Parietal lobe (tissue), 2 donors: ENCODE results near the gene PNMA1. TPM values are rescaled to one million over a fixed set of nuclear protein-coding genes. Genes with fewer than 3 reads are reported as not detected.

Source experiments
- small RNA-seq: library from RNA; depleted of rRNA; stranded (forward); fragments of <200 nt; gene quantifications from one replicate; pipeline ENCODE3, GENCODE V24; 2014; ENCODE audit warnings: low replicate concordance
- total RNA-seq: library from RNA; depleted of rRNA; stranded (reverse); fragments of >200 nt; gene quantifications from one replicate; pipeline ENCODE4 v1.2.3, GENCODE V29; 2014

PNMA1 gene, protein sequence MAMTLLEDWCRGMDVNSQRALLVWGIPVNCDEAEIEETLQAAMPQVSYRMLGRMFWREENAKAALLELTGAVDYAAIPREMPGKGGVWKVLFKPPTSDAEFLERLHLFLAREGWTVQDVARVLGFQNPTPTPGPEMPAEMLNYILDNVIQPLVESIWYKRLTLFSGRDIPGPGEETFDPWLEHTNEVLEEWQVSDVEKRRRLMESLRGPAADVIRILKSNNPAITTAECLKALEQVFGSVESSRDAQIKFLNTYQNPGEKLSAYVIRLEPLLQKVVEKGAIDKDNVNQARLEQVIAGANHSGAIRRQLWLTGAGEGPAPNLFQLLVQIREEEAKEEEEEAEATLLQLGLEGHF
- 85.1 TPM for total RNA-seq

DNA sequence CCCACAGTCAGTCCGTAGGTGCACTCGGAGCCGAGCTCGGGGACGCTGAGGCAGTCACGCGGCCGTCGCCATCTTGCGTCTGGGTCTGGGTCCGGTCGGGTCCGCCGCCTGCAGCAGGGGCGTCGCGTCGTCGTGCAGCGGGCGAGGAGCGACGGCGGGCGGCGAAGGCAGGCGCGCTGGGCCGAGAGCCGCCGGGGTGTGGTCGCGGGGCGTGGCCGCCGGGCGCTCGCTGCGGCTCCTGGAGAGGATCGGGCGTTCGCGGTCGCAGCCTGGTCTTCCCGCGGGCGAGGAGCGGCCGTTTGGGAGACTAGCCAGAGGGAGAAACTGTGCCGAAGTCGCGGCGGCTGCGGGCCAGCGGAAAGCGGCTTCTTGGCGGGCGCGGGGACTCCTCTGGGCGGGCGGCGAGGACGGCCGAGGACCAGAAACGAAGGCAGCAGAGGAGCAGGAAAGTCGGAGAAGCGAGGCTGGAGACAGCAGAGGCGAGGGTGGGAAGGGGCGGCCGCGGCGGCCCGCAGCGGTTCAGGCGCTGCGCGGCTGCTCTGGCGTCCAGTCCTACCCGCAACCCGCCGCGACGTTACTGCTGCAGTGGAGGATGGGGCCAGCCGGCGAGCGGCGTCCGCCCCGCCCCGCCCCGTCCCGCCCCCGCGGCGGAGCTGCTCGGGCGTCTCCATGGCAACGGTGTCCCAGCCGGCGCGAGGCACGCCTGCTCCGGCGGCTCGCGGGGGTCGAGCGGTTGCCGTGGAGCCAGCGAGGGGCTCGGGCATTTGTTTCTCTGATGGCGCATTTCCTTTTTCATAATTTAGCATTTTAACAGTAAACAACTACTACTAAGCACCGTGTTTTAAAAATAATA is at the start of gene PNMA1:
TSS of gene PNMA1 (minus strand) at position 582 of the 853 bp plus-strand sequence. CDS start 745 bp downstream, outside the sequence.

Small RNA genes within 50 kb of the gene (small RNA-seq; reads per million reads assigned to genes)
- gene MIR4505, result not detected

Other genes starting within 250 kb of the PNMA1 start
- gene RIOX1, start 223.5 kb downstream of the PNMA1 start, total RNA-seq, result 30.0 TPM
- 2.8 TPM for gene ACOT1, start 177.2 kb downstream of the PNMA1 start, total RNA-seq
- gene HEATR4, start 155.4 kb downstream of the PNMA1 start, total RNA-seq, result 2.2 TPM
- 23.8 TPM for gene ACOT2, start 145.2 kb downstream of the PNMA1 start, total RNA-seq
- gene ACOT4, start 122.5 kb downstream of the PNMA1 start, total RNA-seq, result 1.6 TPM
- gene ACOT6, start 101.9 kb downstream of the PNMA1 start, total RNA-seq, result not detected
- 21.9 TPM for gene DNAL1, start 69.4 kb downstream of the PNMA1 start, total RNA-seq
- 9.4 TPM for gene PTGR2, start 137.4 kb upstream of the PNMA1 start, total RNA-seq
- gene ZNF410, start 172.5 kb upstream of the PNMA1 start, total RNA-seq, result 84.5 TPM
- gene FAM161B, start 235.7 kb upstream of the PNMA1 start, total RNA-seq, result 29.7 TPM
- gene COQ6, start 235.9 kb upstream of the PNMA1 start, total RNA-seq, result 37.9 TPM